KMS-11 (cell line): ENCODE measurements around the gene RCC1.

Experiments
- H2AFZ ChIP-seq: fragments of 200-600 bp; sonication (generic); 2 replicates; pipeline ENCODE4 v1.6.1; 2016; ENCODE audit warnings: antibody characterized with exemption, mixed run types, low read depth
- H3K27ac ChIP-seq: fragments of 200-600 bp; sonication (generic); 2 replicates; pipeline ENCODE4 v1.6.1; 2016; ENCODE audit warnings: mild to moderate bottlenecking, mixed run types
- H3K27me3 ChIP-seq: fragments of 200-600 bp; sonication (generic); 2 replicates; pipeline ENCODE4 v1.6.1; 2017; ENCODE audit warnings: mild to moderate bottlenecking, low read depth, mixed run types, moderate library complexity; ENCODE audit not compliant: insufficient read depth
- H3K36me3 ChIP-seq: fragments of 200-600 bp; sonication (generic); 2 replicates; pipeline ENCODE4 v1.6.1; 2017; ENCODE audit warnings: mild to moderate bottlenecking, mixed run types; ENCODE audit not compliant: insufficient read depth
- H3K4me1 ChIP-seq: fragments of 200-600 bp; sonication (generic); 2 replicates; pipeline ENCODE4 v1.6.1; 2016; ENCODE audit warnings: mild to moderate bottlenecking, low read depth, mixed run types; ENCODE audit not compliant: poor library complexity, severe bottlenecking
- H3K4me2 ChIP-seq: fragments of 200-600 bp; sonication (generic); 2 replicates; pipeline ENCODE4 v1.7.0; 2016; ENCODE audit warnings: mild to moderate bottlenecking, mixed run types
- H3K4me3 ChIP-seq: fragments of 200-600 bp; sonication (generic); IDR thresholded peaks from 2 replicates; pipeline ENCODE4 v1.6.1; 2017; ENCODE audit warnings: low read depth, low read length, mixed read lengths; ENCODE audit not compliant: insufficient read depth
- H3K79me2 ChIP-seq: fragments of 200-600 bp; sonication (generic); 2 replicates; pipeline ENCODE4 v1.6.1; 2016; ENCODE audit warnings: low read depth, mixed run types; ENCODE audit not compliant: insufficient read depth
- H3K9ac ChIP-seq: fragments of 200-600 bp; sonication (generic); 2 replicates; pipeline ENCODE4 v1.6.1; 2016; ENCODE audit warnings: mild to moderate bottlenecking, mixed run types
- H4K20me1 ChIP-seq: fragments of 200-600 bp; sonication (generic); 2 replicates; pipeline ENCODE4 v1.6.1; 2016; ENCODE audit warnings: mild to moderate bottlenecking, mixed run types; ENCODE audit not compliant: insufficient read depth
- TF ChIP-seq, protein P1 (sequence below): fragments of 200-600 bp; sonication (generic); conservative IDR thresholded peaks from 2 replicates; pipeline ENCODE4 v1.6.1; 2017; ENCODE audit warnings: low read depth, mild to moderate bottlenecking, antibody characterized with exemption, low read length, moderate library complexity, mixed read lengths

RCC1 gene

DNA sequence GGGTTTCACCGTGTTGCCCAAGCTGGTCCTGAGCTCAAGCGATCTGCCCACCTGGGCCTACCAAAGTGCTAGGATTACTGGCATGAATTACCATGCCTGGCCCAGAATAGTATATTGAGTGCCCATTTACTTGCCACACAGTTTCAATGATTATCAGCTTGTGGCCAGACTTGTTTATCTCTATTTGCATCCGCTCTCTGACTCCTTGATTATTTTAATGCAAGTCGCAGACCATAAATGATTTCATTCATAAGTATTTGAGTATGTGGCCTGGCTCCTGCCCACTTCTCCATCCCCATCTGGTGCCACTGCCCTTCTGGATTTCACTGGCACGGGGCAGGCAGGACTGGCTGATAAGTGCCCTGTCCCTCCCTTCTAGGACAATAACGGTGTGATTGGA, 28.8 kb downstream of the RCC1 start:
- H3K36me3 ChIP-seq: peaks cover 3% of the 10 kb centered on the region; the same call in 1 of the 2 replicates
- TF ChIP-seq, protein P1, sequence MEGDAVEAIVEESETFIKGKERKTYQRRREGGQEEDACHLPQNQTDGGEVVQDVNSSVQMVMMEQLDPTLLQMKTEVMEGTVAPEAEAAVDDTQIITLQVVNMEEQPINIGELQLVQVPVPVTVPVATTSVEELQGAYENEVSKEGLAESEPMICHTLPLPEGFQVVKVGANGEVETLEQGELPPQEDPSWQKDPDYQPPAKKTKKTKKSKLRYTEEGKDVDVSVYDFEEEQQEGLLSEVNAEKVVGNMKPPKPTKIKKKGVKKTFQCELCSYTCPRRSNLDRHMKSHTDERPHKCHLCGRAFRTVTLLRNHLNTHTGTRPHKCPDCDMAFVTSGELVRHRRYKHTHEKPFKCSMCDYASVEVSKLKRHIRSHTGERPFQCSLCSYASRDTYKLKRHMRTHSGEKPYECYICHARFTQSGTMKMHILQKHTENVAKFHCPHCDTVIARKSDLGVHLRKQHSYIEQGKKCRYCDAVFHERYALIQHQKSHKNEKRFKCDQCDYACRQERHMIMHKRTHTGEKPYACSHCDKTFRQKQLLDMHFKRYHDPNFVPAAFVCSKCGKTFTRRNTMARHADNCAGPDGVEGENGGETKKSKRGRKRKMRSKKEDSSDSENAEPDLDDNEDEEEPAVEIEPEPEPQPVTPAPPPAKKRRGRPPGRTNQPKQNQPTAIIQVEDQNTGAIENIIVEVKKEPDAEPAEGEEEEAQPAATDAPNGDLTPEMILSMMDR: no peak
- H3K27ac ChIP-seq: no peak overlapping the region
- no peaks in the 10 kb centered on the region for H3K79me2 ChIP-seq
- H3K27me3 ChIP-seq: no peaks in the 10 kb centered on the region
- H3K4me2 ChIP-seq: no peak overlapping the region
- H3K4me3 ChIP-seq: no peak overlapping the region
- H3K4me1 ChIP-seq: no peaks in the 10 kb centered on the region
- H2AFZ ChIP-seq: no peak overlapping the region
- no peak overlapping the region for H3K9ac ChIP-seq
- no peaks in the 10 kb centered on the region for H4K20me1 ChIP-seq

DNA sequence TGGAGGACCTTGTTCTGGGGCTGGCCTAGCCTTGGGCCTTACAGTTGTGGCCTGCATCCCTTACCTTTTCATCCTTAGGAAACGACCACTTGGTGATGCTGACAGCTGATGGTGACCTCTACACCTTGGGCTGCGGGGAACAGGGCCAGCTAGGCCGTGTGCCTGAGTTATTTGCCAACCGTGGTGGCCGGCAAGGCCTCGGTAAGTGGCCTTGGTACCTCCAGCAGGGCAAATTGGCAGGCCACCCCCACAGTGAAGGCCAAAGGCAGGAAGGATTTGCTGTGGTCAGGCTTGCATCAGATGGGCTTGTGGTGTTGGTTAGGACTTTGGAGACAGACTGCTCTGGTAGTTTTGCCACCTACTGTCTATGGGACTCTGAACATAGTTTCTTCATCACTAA, 29.3 kb downstream of the RCC1 start:
- H3K79me2 ChIP-seq: no peaks in the 10 kb centered on the region
- no peak overlapping the region for H2AFZ ChIP-seq
- no peak overlapping the region for H3K9ac ChIP-seq
- no peak overlapping the region for H3K4me3 ChIP-seq
- no peaks in the 10 kb centered on the region for H3K4me1 ChIP-seq
- no peaks in the 10 kb centered on the region for H3K27me3 ChIP-seq
- H3K36me3 ChIP-seq: peaks cover 3% of the 10 kb centered on the region; the same call in 1 of the 2 replicates
- no peak overlapping the region for H3K27ac ChIP-seq
- no peaks in the 10 kb centered on the region for H4K20me1 ChIP-seq
- TF ChIP-seq, protein P1: no peak
- H3K4me2 ChIP-seq: no peak overlapping the region

DNA sequence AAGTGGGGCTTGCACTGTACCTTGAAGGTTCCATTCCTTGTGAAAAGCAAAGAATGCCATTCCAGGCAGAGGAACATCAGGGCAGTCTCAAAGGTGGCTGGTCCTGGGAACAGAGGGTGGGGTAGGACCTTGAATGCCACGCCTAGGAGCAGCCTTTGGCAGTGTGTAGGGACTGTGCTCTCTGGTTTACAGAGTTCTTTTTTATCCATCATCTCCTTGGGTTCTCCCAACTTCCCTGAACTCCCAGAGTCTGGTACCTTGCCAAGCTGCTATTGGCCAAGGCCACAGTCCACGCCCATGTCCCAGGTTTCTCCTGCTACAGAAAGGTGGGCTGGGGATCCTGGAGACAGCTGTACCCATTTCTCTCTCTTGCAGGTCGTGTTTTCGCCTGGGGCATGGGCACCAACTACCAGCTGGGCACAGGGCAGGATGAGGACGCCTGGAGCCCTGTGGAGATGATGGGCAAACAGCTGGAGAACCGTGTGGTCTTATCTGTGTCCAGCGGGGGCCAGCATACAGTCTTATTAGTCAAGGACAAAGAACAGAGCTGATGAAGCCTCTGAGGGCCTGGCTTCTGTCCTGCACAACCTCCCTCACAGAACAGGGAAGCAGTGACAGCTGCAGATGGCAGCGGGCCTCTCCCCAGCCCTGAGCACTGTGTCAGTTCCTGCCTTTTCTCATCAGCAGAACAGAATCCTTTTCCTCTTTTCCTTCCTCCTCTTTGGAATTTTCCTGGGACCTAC, 31.8 kb downstream of the RCC1 start:
- Histone ChIP-seq H3K79me2 (no peaks in the 10 kb centered on the region), H3K4me2 (no peak overlapping the region), H3K4me1 (peaks cover 19% of the 10 kb centered on the region), H4K20me1 (no peaks in the 10 kb centered on the region), H2AFZ (no peak overlapping the region), H3K9ac (no peak overlapping the region), H3K27ac (no peak overlapping the region), H3K36me3 (peaks cover 3% of the 10 kb centered on the region; the same call in 1 of the 2 replicates), H3K4me3 (no peak overlapping the region), H3K27me3 (no peaks in the 10 kb centered on the region)
- TF ChIP-seq, protein P1: no peak

DNA sequence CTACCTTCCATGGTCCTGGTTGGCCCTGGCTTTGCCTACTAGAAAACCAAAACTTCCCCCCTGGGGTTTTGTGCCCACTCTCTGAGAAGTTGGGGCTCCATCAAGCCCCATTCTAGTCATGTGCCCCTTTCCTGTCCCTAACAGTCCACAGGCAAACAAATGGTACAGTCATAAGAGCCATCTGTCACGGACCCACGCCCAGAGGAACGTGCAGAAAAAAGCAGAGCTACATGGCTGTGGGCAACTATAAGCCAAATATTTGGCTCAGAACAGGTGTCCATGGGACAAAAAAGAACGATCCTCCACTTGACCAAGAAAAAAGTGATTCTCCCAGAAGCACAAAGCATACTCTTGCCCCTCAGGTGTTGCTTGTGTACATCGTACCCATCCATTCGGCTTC, 32.4 kb downstream of the RCC1 start:
- TF ChIP-seq, protein P1: no peak
- H3K79me2 ChIP-seq: no peaks in the 10 kb centered on the region
- H3K27ac ChIP-seq: no peak overlapping the region
- H3K4me3 ChIP-seq: no peak overlapping the region
- no peak overlapping the region for H3K9ac ChIP-seq
- H2AFZ ChIP-seq: no peak overlapping the region
- no peaks in the 10 kb centered on the region for H3K27me3 ChIP-seq
- no peaks in the 10 kb centered on the region for H4K20me1 ChIP-seq
- H3K36me3 ChIP-seq: peaks cover 3% of the 10 kb centered on the region; the same call in 1 of the 2 replicates
- peaks cover 19% of the 10 kb centered on the region for H3K4me1 ChIP-seq
- no peak overlapping the region for H3K4me2 ChIP-seq
